Measurements from ENCODE around the gene PSD2.

PSD2 gene

GRCh38 chr5:139763930-139764791, 31.4 kb upstream of the PSD2 start:
- no peak for DNase-seq

- no peak for DNase-seq
These were observed 30.7 kb upstream of the PSD2 start for GRCh38 chr5:139764886-139765408.

GRCh38 chr5:139765409-139766217, 30.0 kb upstream of the PSD2 start:
- peak; percentile 77 for DNase-seq

- DNase-seq = no peak
These were observed 27.6 kb upstream of the PSD2 start for GRCh38 chr5:139767960-139768359.

GRCh38 chr5:139768807-139769465, 26.7 kb upstream of the PSD2 start:
- no peak for DNase-seq

GRCh38 chr5:139769477-139769876, 26.1 kb upstream of the PSD2 start:
- DNase-seq = no peak

- no peak for DNase-seq
These were observed 24.9 kb upstream of the PSD2 start for GRCh38 chr5:139770722-139771121.

- no peak for DNase-seq
These were observed 23.4 kb upstream of the PSD2 start for GRCh38 chr5:139772089-139772791.

- no peak for DNase-seq
These were observed 22.5 kb upstream of the PSD2 start for GRCh38 chr5:139772927-139773690.

- DNase-seq = peak; percentile 83
These were observed 20.5 kb upstream of the PSD2 start for GRCh38 chr5:139774980-139775661.

- DNase-seq = no peak
These were observed 19.7 kb upstream of the PSD2 start for GRCh38 chr5:139775872-139776271.

- no peak for DNase-seq
These were observed 18.7 kb upstream of the PSD2 start for GRCh38 chr5:139776861-139777260.

- no peak for DNase-seq
These were observed 12.1 kb upstream of the PSD2 start for GRCh38 chr5:139783436-139783965.

GRCh38 chr5:139784488-139784887, 11.1 kb upstream of the PSD2 start:
- DNase-seq = no peak

GRCh38 chr5:139787257-139787567, 8.4 kb upstream of the PSD2 start:
- DNase-seq = no peak

- peak; percentile 82 for DNase-seq
These were observed 7.9 kb upstream of the PSD2 start for GRCh38 chr5:139787568-139788293.

GRCh38 chr5:139788294-139788910, 7.2 kb upstream of the PSD2 start:
- DNase-seq = no peak

GRCh38 chr5:139789116-139789844, 6.3 kb upstream of the PSD2 start:
- DNase-seq = no peak

GRCh38 chr5:139789845-139790189, 5.8 kb upstream of the PSD2 start:
- DNase-seq = no peak

All from stimulated activated CD4-positive, alpha-beta T cell treated with anti-CD3 and anti-CD28 coated beads, Interleukin-1b, Interleukin-23, amount 100 ng/mL, for 48 hours (primary cell).